ENCODE measurements around the gene SKI. TPM values are rescaled to one million over a fixed set of nuclear protein-coding genes. Genes with fewer than 3 reads are reported as not detected.

The SKI gene
- total RNA-seq, 1 experiment from 2014 or later = 28.3 TPM

- H3K9me3 ChIP-seq (ENCODE audit: low read length) = no peaks in the 10 kb centered on the region
- H3K27me3 ChIP-seq (ENCODE audit: low read length) = no peaks in the 10 kb centered on the region
- peaks cover 6% of the 10 kb centered on the region; the same call in 1 of the 2 replicates for H3K4me1 ChIP-seq (ENCODE audit: insufficient read depth, low read length)
- no peaks in the 10 kb centered on the region for H3K36me3 ChIP-seq (ENCODE audit: low read depth, low read length)
- H3K9me2 ChIP-seq (replicated peaks; ENCODE audit: low read length) = no peaks in the 10 kb centered on the region
- intact Hi-C loops (cut with micrococcal nuclease) = loop anchor here (5.0 kb wide), 3 partner anchors 67 to 108 kb away; no protein-coding TSS in a partner anchor
- H3K27ac ChIP-seq (ENCODE audit: low read length) = no peak overlapping the region
- H3K9ac ChIP-seq (ENCODE audit: low read length) = peak overlapping the region; percentile 73
- H3F3A ChIP-seq (ENCODE audit: low read length, unreplicated experiment) = no peaks in the 10 kb centered on the region
- peak overlapping the region; percentile 65 for H3K4me3 ChIP-seq (ENCODE audit: low read length)
- no peak overlapping the region for H2AFZ ChIP-seq (ENCODE audit: low read length)
- no peaks in the 10 kb centered on the region for H3K79me2 ChIP-seq (ENCODE audit: low read length)
- POLR2A ChIA-PET (ENCODE audit: unreplicated experiment) = no interaction called here
- ATAC-seq (peak; percentile 51), DNase-seq (peak; percentile 53)
- CTCF ChIA-PET = interaction anchor here (0.6 to 1.8 kb wide), 9 partner anchors 26 to 1138 kb away, joined by 3 to 9 read pairs (median 4); partner anchors contain the start of genes FAAP20 and RER1
- TF ChIP-seq EZH2phosphoT487 (IDR thresholded peaks at IDR 0.05; ENCODE audit: borderline replicate concordance, low read length) = no peak
- TF ChIP-seq, protein P1, sequence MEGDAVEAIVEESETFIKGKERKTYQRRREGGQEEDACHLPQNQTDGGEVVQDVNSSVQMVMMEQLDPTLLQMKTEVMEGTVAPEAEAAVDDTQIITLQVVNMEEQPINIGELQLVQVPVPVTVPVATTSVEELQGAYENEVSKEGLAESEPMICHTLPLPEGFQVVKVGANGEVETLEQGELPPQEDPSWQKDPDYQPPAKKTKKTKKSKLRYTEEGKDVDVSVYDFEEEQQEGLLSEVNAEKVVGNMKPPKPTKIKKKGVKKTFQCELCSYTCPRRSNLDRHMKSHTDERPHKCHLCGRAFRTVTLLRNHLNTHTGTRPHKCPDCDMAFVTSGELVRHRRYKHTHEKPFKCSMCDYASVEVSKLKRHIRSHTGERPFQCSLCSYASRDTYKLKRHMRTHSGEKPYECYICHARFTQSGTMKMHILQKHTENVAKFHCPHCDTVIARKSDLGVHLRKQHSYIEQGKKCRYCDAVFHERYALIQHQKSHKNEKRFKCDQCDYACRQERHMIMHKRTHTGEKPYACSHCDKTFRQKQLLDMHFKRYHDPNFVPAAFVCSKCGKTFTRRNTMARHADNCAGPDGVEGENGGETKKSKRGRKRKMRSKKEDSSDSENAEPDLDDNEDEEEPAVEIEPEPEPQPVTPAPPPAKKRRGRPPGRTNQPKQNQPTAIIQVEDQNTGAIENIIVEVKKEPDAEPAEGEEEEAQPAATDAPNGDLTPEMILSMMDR (conservative IDR thresholded peaks at IDR 0.05; ENCODE audit: low read depth, low read length) = peak; percentile 64
- peak overlapping the region; percentile 89 for H3K4me2 ChIP-seq (ENCODE audit: low read length)
- no TSS peak for BruUV-seq (replicated peaks)
- H4K20me1 ChIP-seq (ENCODE audit: low read length) = no peaks in the 10 kb centered on the region
These were observed 86.9 kb downstream of the SKI start for GRCh38 chr1:2314803-2315673.

DNA sequence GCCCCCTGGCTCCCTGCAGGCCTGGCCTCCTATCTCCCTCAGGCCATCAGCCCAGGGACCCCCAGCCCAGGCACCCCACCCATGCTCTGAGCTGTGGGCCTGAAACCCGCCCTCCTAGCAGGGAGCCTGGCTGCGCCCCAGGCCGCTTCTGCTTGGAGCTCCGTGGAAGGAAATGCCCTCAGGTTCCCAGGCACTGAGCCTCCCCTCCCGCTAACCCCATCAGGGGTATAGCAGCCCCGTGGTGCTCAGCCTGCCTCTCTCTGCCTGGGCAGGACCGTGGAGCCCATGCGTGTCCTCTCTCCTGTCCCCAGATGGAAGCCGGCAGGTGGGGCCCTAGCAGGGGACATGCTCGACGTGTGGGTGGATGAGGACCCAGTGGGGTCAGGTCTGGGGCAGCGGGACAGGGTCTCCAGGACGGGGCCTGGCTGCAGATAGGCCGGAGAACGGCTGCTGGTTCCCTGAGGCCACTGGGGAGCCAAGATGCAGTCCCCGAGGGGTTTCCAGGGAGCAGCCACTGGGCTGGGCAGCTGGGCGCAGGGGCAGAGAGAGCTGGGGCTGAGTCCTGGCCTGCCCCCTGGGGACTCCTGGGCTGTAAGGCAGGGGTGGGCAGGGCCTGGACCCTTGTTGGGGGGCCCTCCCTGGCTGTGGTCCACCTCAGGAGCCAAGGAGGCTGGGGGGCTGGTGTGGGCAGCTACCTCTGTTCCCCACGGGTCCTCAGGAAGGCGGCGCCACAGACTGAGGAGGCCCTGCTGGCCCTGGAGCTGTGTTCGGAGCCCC lies 87.7 kb downstream of the SKI start:
- Histone ChIP-seq H3K27me3 (ENCODE audit: low read length) (no peaks in the 10 kb centered on the region), H3K9me3 (ENCODE audit: low read length) (no peaks in the 10 kb centered on the region), H3K27ac (ENCODE audit: low read length) (no peak overlapping the region), H2AFZ (ENCODE audit: low read length) (no peak overlapping the region), H3K4me3 (ENCODE audit: low read length) (no peak overlapping the region), H3K9me2 (replicated peaks; ENCODE audit: low read length) (no peaks in the 10 kb centered on the region), H3K4me1 (ENCODE audit: insufficient read depth, low read length) (peaks cover 6% of the 10 kb centered on the region; the same call in 1 of the 2 replicates), H4K20me1 (ENCODE audit: low read length) (no peaks in the 10 kb centered on the region), H3F3A (ENCODE audit: low read length, unreplicated experiment) (no peaks in the 10 kb centered on the region), H3K79me2 (ENCODE audit: low read length) (no peaks in the 10 kb centered on the region), H3K36me3 (ENCODE audit: low read depth, low read length) (no peaks in the 10 kb centered on the region), H3K9ac (ENCODE audit: low read length) (no peak overlapping the region), H3K4me2 (ENCODE audit: low read length) (no peak overlapping the region; the same call in 1 of the 2 replicates)
- CTCF ChIA-PET = interaction anchor here (0.6 to 1.8 kb wide), 9 partner anchors 26 to 1137 kb away, joined by 3 to 9 read pairs (median 4); partner anchors contain the start of genes FAAP20 and RER1
- ATAC-seq (no peak), DNase-seq (no peak)
- TF ChIP-seq EZH2 (IDR thresholded peaks at IDR 0.05; ENCODE audit: low read length, unreplicated experiment) (no peak), EZH2phosphoT487 (IDR thresholded peaks at IDR 0.05; ENCODE audit: borderline replicate concordance, low read length) (no peak)
- TF ChIP-seq, protein P1 (conservative IDR thresholded peaks at IDR 0.05; ENCODE audit: low read depth, low read length) = no peak
- intact Hi-C loops (cut with micrococcal nuclease) = no loop called here
- POLR2A ChIA-PET (ENCODE audit: unreplicated experiment) = no interaction called here
- no TSS peak for BruUV-seq (replicated peaks)
